Epithelial cell of esophagus (primary cell): ENCODE measurements around the gene SZRD1.
A peak's percentile ranks its signal among the peaks of the same experiment; 100 is the strongest.

Experiments
- DNase-seq: peaks from one replicate; pipeline ENCODE4 v3.0.0; 2010; ENCODE audit warnings: low read depth
- H3K4me3 ChIP-seq: 2 replicates; pipeline ENCODE4 v1.5.1; 2011; ENCODE audit warnings: mild to moderate bottlenecking, low read length, control low read depth
- CTCF ChIP-seq: IDR thresholded peaks from 2 replicates; pipeline ENCODE4 v1.5.1; 2011; ENCODE audit warnings: low read depth, mild to moderate bottlenecking, low read length, control low read depth, inconsistent platforms; ENCODE audit not compliant: insufficient read depth; ENCODE audit errors: missing control alignments

The SZRD1 gene

GRCh38 chr1:16418823-16419425 lies 51.9 kb downstream of the SZRD1 start:
- peak; percentile 41 for DNase-seq
- H3K4me3 ChIP-seq = no peak overlapping the region

GRCh38 chr1:16420424-16421118 lies 53.5 kb downstream of the SZRD1 start:
- H3K4me3 ChIP-seq = no peak overlapping the region
- no peak for TF ChIP-seq CTCF
- DNase-seq = no peak

More at GRCh38 chr1:16418823-16419425, 51.9 kb downstream of the SZRD1 start:
- no peak for TF ChIP-seq CTCF

- no peak overlapping the region for H3K4me3 ChIP-seq
- no peak for DNase-seq
- no peak for TF ChIP-seq CTCF
Measured at GRCh38 chr1:16421201-16421600, 54.2 kb downstream of the SZRD1 start.

GRCh38 chr1:16422041-16422440 lies 55.0 kb downstream of the SZRD1 start:
- no peak for TF ChIP-seq CTCF
- no peak for DNase-seq

GRCh38 chr1:16425125-16426025 lies 58.3 kb downstream of the SZRD1 start:
- no peak overlapping the region for H3K4me3 ChIP-seq
- DNase-seq = no peak
- TF ChIP-seq CTCF = no peak

More at GRCh38 chr1:16422041-16422440, 55.0 kb downstream of the SZRD1 start:
- no peak overlapping the region for H3K4me3 ChIP-seq

GRCh38 chr1:16430606-16431005 lies 63.6 kb downstream of the SZRD1 start:
- no peak for TF ChIP-seq CTCF
- no peak overlapping the region for H3K4me3 ChIP-seq
- no peak for DNase-seq
